CD4-positive, alpha-beta T cell (primary cell): ENCODE measurements around the gene MYOF. TPM values are rescaled to one million over a fixed set of nuclear protein-coding genes. Genes with fewer than 3 reads are reported as not detected.

Source experiments
- ATAC-seq: fragments of 200-7000 bp; cut with Tn5 transposase; one replicate; pipeline ENCODE4 v1.10.0; 2022; ENCODE audit warnings: mild to moderate bottlenecking; ENCODE audit not compliant: poor library complexity
- CTCF ChIA-PET: fragments of 350-600 bp; sonication (Branson Sonifier 250); formaldehyde crosslinking; loops from one replicate; lab custom pipeline; 2021; ENCODE audit warnings: antibody characterized with exemption, inconsistent platforms; lab: Charles Lee
- POLR2A ChIA-PET: fragments of 350-600 bp; sonication (Branson Sonifier 250); formaldehyde crosslinking; loops from one replicate; lab custom pipeline; 2021; ENCODE audit warnings: antibody characterized with exemption, inconsistent platforms; lab: Charles Lee
- DNase-seq, 14 experiments: peaks; one replicate each; pipeline ENCODE4 v3.0.0-alpha.2; 2013 to 2020; ENCODE audit warnings: mixed read lengths in 2 of 14
- H3K27ac ChIP-seq, 2 donors: one replicate each; pipeline versions ENCODE4 v1.5.1 to v1.7.0; 2013; ENCODE audit warnings: low read length in 2 of 2, low read depth in 1 of 2, mild to moderate bottlenecking in 1 of 2
- H3K27me3 ChIP-seq, 2 experiments: 1 replicate in 1 of 2; 2 replicates in 1 of 2; pipeline versions ENCODE4 v1.6.1 to v1.7.0; 2013; ENCODE audit warnings: low read length in 2 of 2, control low read depth in 1 of 2, mild to moderate bottlenecking in 1 of 2, moderate library complexity in 1 of 2; ENCODE audit not compliant: insufficient read depth in 2 of 2, control insufficient read depth in 1 of 2
- H3K36me3 ChIP-seq: one replicate; pipeline ENCODE4 v1.6.1; 2013; ENCODE audit warnings: low read length, control low read depth; ENCODE audit not compliant: insufficient read depth
- H3K4me1 ChIP-seq: one replicate; pipeline ENCODE4 v1.6.1; 2013; ENCODE audit warnings: low read length, control low read depth; ENCODE audit not compliant: insufficient read depth
- H3K4me3 ChIP-seq: one replicate; pipeline ENCODE4 v1.5.1; 2013; ENCODE audit warnings: mild to moderate bottlenecking, low read length, moderate library complexity
- H3K9me3 ChIP-seq, 2 experiments: 1 replicate in 1 of 2; 2 replicates in 1 of 2; pipeline versions ENCODE4 v1.6.1 to v1.7.0; 2013; ENCODE audit warnings: low read length in 2 of 2, mild to moderate bottlenecking in 2 of 2, control low read depth in 1 of 2, moderate library complexity in 1 of 2; ENCODE audit not compliant: control insufficient read depth in 1 of 2, insufficient read depth in 1 of 2
- H3K27ac Mint-ChIP-seq: one replicate; pipeline ENCODE4 v1.8.0; 2020; ENCODE audit warnings: mixed read lengths
- H3K27me3 Mint-ChIP-seq: one replicate; pipeline ENCODE4 v1.8.0; 2021; ENCODE audit warnings: mixed read lengths
- H3K36me3 Mint-ChIP-seq: one replicate; pipeline ENCODE4 v1.8.0; 2021; ENCODE audit warnings: low read depth, mixed read lengths
- H3K4me1 Mint-ChIP-seq: one replicate; pipeline ENCODE4 v1.8.0; 2021; ENCODE audit warnings: low read depth, mixed read lengths
- H3K4me3 Mint-ChIP-seq: one replicate; pipeline ENCODE4 v1.8.0; 2020; ENCODE audit warnings: mild to moderate bottlenecking, mixed read lengths
- H3K9me3 Mint-ChIP-seq: one replicate; pipeline ENCODE4 v1.8.0; 2020; ENCODE audit warnings: mixed read lengths
- intact Hi-C, 2 experiments: fragments of 100-400 bp; cut with DNase I in 1 of 2; cut with micrococcal nuclease in 1 of 2; formaldehyde crosslinking; loops; one replicate each; pipeline versions ENCODE4 v1.15.1 to v1.9.0; 2023 to 2025; cut with DNase I, micrococcal nuclease
- total RNA-seq, 174 experiments: library from RNA in 2 of 174; stranded (reverse) in 2 of 174; gene quantifications; one replicate each; pipeline ENCODE4 v1.2.3 and lab custom pipeline; 2021 to 2026
- TF ChIP-seq, protein P1 (sequence below): fragments of 200-600 bp; IDR thresholded peaks from one replicate; pipeline ENCODE4 v1.8.0; 2022; ENCODE audit warnings: antibody characterized with exemption, mild to moderate bottlenecking

Gene MYOF
- total RNA-seq, 2 experiments from 2014 or later = 0.14 to 0.27 TPM

GRCh38 chr10:93261089-93261488 is 221.0 kb downstream of the MYOF start:
- ChIA-PET CTCF (no interaction called here), POLR2A (no interaction called here)
- Mint-ChIP-seq H3K36me3 (no peaks in the 10 kb centered on the region), H3K4me1 (no peaks in the 10 kb centered on the region), H3K4me3 (no peak overlapping the region), H3K27me3 (no peaks in the 10 kb centered on the region), H3K27ac (no peak overlapping the region), H3K9me3 (no peaks in the 10 kb centered on the region)
- no peaks in the 10 kb centered on the region for H3K9me3 ChIP-seq
- TF ChIP-seq, protein P1, sequence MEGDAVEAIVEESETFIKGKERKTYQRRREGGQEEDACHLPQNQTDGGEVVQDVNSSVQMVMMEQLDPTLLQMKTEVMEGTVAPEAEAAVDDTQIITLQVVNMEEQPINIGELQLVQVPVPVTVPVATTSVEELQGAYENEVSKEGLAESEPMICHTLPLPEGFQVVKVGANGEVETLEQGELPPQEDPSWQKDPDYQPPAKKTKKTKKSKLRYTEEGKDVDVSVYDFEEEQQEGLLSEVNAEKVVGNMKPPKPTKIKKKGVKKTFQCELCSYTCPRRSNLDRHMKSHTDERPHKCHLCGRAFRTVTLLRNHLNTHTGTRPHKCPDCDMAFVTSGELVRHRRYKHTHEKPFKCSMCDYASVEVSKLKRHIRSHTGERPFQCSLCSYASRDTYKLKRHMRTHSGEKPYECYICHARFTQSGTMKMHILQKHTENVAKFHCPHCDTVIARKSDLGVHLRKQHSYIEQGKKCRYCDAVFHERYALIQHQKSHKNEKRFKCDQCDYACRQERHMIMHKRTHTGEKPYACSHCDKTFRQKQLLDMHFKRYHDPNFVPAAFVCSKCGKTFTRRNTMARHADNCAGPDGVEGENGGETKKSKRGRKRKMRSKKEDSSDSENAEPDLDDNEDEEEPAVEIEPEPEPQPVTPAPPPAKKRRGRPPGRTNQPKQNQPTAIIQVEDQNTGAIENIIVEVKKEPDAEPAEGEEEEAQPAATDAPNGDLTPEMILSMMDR = no peak
- no peaks in the 10 kb centered on the region for H3K36me3 ChIP-seq
- H3K4me3 ChIP-seq = no peak overlapping the region
- DNase-seq (no peak), ATAC-seq (no peak)
- intact Hi-C loops = no loop called here
- no peak overlapping the region for H3K27ac ChIP-seq
- no peaks in the 10 kb centered on the region for H3K4me1 ChIP-seq
- no peaks in the 10 kb centered on the region for H3K27me3 ChIP-seq

DNA sequence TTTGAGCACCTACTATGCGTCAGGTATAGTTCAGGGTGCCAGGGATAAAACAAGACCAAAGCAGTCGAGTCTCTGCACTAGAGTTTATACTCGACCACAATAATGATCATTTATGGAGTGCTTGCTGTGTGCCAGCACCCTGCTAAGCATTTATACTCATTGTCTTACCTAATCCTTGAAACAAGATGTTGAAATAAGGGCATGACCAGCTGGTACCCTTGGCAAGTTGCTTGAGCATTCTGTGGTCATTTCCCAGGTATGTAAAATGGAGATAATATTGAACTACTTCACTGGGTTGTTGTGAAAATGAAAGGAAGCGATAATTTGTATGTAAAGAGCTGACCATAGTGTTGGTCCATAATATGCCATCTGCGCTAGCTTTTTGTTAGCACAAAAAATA is 223.0 kb downstream of the MYOF start:
- ChIA-PET CTCF (no interaction called here), POLR2A (no interaction called here)
- Histone ChIP-seq H3K9me3 (no peaks in the 10 kb centered on the region), H3K4me1 (no peaks in the 10 kb centered on the region), H3K27ac (no peak overlapping the region), H3K27me3 (no peaks in the 10 kb centered on the region), H3K4me3 (no peak overlapping the region), H3K36me3 (no peaks in the 10 kb centered on the region)
- no peak overlapping the region for H3K4me3 Mint-ChIP-seq
- H3K4me1 Mint-ChIP-seq = no peaks in the 10 kb centered on the region
- no peaks in the 10 kb centered on the region for H3K36me3 Mint-ChIP-seq
- intact Hi-C loops = no loop called here
- DNase-seq (no peak), ATAC-seq (no peak)
- H3K27ac Mint-ChIP-seq = no peak overlapping the region
- H3K27me3 Mint-ChIP-seq = no peaks in the 10 kb centered on the region
- TF ChIP-seq, protein P1 = no peak
- H3K9me3 Mint-ChIP-seq = no peaks in the 10 kb centered on the region

Other genes with a start within 250 kb of the MYOF start
- under 1 TPM; 0.16 to 0.17 TPM for gene CEP55, start 14.3 kb upstream of the MYOF start, total RNA-seq
- gene FFAR4, start 84.3 kb upstream of the MYOF start, total RNA-seq = not detected
- not detected for gene RBP4, start 118.9 kb upstream of the MYOF start, total RNA-seq
- not detected for gene PDE6C, start 130.2 kb upstream of the MYOF start, total RNA-seq
- gene FRA10AC1, start 220.3 kb upstream of the MYOF start, total RNA-seq = 10 to 100 TPM in 1 of 2 experiments, 1 to 10 TPM in 1; 10.0 to 10.3 TPM